Memory B cell (primary cell): ENCODE results near the gene BLOC1S4.
"Not testable (repeated sequence)": the region's sequence is repeated elsewhere in the genome, so short reads cannot be mapped to it uniquely, and the experiment has no call there.

Source experiments
- ATAC-seq: fragments of 150-1000 bp; cut with Tn5 transposase; 2 replicates; pipeline ENCODE4 v1.10.0; 2021; ENCODE audit warnings: low read depth, mild to moderate bottlenecking, moderate library complexity
- DNase-seq, 2 donors: peaks; one replicate each; pipeline ENCODE4 v3.0.0; 2022; ENCODE audit warnings: low spot score in 2 of 2
- H3K27ac Mint-ChIP-seq: one replicate; pipeline ENCODE4 v1.8.0; 2022; ENCODE audit warnings: mild to moderate bottlenecking, moderate library complexity, mixed read lengths
- H3K27me3 Mint-ChIP-seq: one replicate; pipeline ENCODE4 v1.8.0; 2022; ENCODE audit warnings: mixed read lengths
- H3K36me3 Mint-ChIP-seq: one replicate; pipeline ENCODE4 v1.8.0; 2022; ENCODE audit warnings: mild to moderate bottlenecking, mixed read lengths
- H3K4me1 Mint-ChIP-seq: one replicate; pipeline ENCODE4 v1.8.0; 2022; ENCODE audit warnings: mixed read lengths
- H3K4me3 Mint-ChIP-seq: one replicate; pipeline ENCODE4 v1.8.0; 2022; ENCODE audit warnings: mild to moderate bottlenecking, moderate library complexity, mixed read lengths
- H3K9me3 Mint-ChIP-seq: one replicate; pipeline ENCODE4 v1.8.0; 2022; ENCODE audit warnings: mixed read lengths

Gene BLOC1S4, protein sequence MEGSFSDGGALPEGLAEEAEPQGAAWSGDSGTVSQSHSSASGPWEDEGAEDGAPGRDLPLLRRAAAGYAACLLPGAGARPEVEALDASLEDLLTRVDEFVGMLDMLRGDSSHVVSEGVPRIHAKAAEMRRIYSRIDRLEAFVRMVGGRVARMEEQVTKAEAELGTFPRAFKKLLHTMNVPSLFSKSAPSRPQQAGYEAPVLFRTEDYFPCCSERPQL

DNA sequence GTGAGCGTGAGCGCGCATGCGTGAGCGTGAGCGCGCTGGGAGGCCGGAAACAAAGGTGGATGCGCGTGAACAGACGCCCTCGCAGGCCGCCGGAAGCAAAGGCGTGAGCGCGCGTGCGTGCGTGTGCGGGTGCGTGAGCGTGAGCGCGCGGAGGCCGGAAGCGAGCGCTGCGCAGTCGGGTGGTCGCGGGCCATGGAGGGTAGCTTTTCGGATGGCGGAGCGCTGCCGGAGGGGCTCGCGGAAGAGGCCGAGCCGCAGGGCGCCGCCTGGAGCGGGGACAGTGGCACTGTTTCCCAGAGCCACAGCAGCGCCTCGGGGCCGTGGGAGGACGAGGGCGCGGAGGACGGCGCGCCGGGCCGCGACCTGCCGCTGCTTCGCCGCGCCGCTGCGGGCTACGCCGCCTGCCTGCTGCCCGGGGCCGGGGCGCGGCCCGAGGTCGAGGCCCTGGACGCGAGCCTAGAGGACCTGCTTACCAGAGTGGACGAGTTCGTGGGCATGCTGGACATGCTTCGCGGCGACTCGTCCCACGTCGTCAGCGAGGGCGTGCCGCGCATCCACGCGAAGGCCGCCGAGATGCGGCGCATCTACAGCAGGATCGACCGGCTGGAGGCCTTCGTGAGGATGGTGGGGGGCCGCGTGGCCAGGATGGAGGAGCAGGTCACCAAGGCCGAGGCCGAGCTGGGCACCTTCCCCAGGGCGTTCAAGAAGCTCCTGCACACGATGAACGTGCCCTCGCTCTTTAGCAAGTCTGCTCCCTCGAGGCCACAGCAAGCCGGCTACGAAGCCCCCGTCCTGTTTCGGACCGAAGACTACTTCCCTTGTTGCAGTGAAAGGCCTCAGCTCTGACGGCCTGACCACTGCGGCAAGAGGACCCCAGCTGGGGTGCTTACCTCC lies at the start of gene BLOC1S4:
BLOC1S4 (plus strand) TSS at position 157 of the 894 bp plus-strand sequence; CDS start at position 193, 36 bp downstream.
- peaks cover 4% of the 10 kb centered on the region for H3K36me3 Mint-ChIP-seq
- peak within 1 kb of the TSS; percentile 94 for H3K27ac Mint-ChIP-seq

DNA sequence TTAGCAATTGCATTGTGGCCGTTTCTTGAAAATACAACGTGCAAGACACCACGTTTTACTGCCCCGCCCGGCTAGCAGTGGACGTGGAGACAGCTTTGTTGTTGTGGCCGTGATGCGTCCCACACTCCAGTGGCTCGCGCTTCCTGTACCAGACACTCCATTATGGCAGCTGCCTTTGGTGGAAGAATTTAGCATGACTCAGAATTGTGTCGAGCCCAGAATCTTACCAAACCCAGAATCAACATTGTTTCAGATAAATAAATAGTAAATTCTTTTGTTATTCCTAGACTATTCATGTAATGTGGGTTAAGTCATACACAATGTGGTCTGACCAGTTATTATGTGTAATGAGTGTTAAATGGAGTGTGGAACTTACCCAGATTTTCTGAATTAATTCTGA lies 47.6 kb upstream of the BLOC1S4 start:
- no peak for ATAC-seq
- peaks cover 4% of the 10 kb centered on the region for H3K36me3 Mint-ChIP-seq

More for the DNA sequence above, at the start of gene BLOC1S4:
- peak; percentile 85 to 88 for DNase-seq
- peaks cover 15% of the 10 kb centered on the region for H3K4me1 Mint-ChIP-seq
- H3K9me3 Mint-ChIP-seq, result no peaks in the 10 kb centered on the region
- peak within 1 kb of the TSS; percentile 97 for H3K4me3 Mint-ChIP-seq
- peak; percentile 85 for ATAC-seq
- H3K27me3 Mint-ChIP-seq, result no peaks in the 10 kb centered on the region

DNA sequence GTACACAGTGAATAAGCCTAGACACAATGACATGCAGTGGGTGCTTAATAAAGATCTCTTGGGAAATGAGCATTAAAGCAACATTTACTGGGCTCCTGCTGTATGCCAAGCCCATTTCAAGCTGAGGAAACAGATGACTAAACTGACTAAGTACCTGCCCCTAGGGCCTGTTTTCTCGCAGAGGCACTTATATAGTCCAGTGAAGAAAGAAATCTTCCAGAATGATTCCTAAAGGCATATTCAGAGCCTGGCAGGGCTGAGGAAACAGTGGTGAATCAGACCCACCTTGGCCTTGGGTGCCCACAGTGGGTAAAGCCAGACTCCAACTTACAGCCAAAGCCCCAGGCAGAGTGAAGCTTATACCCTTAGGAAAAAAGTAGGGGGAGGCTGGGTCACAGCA lies 44.3 kb upstream of the BLOC1S4 start:
- H3K4me3 Mint-ChIP-seq, result no peak overlapping the region
- no peaks in the 10 kb centered on the region for H3K9me3 Mint-ChIP-seq
- DNase-seq (no peak), ATAC-seq (no peak)
- H3K27me3 Mint-ChIP-seq, result no peaks in the 10 kb centered on the region
- peaks cover 19% of the 10 kb centered on the region for H3K4me1 Mint-ChIP-seq
- H3K27ac Mint-ChIP-seq, result no peak overlapping the region
- H3K36me3 Mint-ChIP-seq, result peaks cover 14% of the 10 kb centered on the region

More for the DNA sequence above, 47.6 kb upstream of the BLOC1S4 start:
- H3K27me3 Mint-ChIP-seq, result peaks cover 2% of the 10 kb centered on the region
- peaks cover 2% of the 10 kb centered on the region for H3K9me3 Mint-ChIP-seq
- H3K4me3 Mint-ChIP-seq, result no peak overlapping the region
- peaks cover 1% of the 10 kb centered on the region for H3K4me1 Mint-ChIP-seq
- DNase-seq, result no peak
- H3K27ac Mint-ChIP-seq, result no peak overlapping the region

GRCh38 chr4:6672131-6672530 lies 43.8 kb upstream of the BLOC1S4 start:
- Mint-ChIP-seq H3K27me3 (no peaks in the 10 kb centered on the region), H3K9me3 (no peaks in the 10 kb centered on the region), H3K36me3 (peaks cover 16% of the 10 kb centered on the region), H3K27ac (no peak overlapping the region), H3K4me1 (peaks cover 22% of the 10 kb centered on the region), H3K4me3 (no peak overlapping the region)
- no peak for DNase-seq
- no peak for ATAC-seq

GRCh38 chr4:6672541-6673190 lies 43.3 kb upstream of the BLOC1S4 start:
- H3K27me3 Mint-ChIP-seq, ATAC-seq, H3K27ac Mint-ChIP-seq, DNase-seq, H3K9me3 Mint-ChIP-seq, H3K4me3 Mint-ChIP-seq: not testable (repeated sequence)
- H3K36me3 Mint-ChIP-seq, result peaks cover 16% of the 10 kb centered on the region
- peaks cover 22% of the 10 kb centered on the region for H3K4me1 Mint-ChIP-seq

DNA sequence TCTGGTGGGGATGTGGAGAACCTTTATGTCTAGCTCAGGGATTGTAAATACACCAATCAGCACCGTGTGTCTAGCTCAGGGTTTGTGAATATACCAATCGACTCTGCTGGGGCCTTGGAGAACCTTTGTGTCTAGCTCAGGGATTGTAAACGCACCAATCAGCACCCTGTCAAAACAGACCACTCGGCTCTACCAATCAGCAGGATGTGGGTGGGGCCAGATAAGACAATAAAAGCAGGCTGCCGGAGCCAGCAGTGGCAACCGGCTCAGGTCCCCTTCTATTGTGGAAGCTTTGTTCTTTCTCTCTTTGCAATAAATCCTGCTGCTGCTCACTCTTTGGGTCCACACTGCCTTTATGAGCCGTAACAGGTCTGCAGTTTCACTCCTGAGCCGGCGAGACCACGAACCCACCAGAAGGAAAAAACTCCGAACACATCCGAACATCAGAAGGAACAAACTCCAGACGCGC lies 42.7 kb upstream of the BLOC1S4 start:
- H3K4me1 Mint-ChIP-seq, result peaks cover 22% of the 10 kb centered on the region
- H3K4me3 Mint-ChIP-seq, result peak overlapping the region; percentile 92
- not testable (repeated sequence) for ATAC-seq, H3K9me3 Mint-ChIP-seq, H3K27me3 Mint-ChIP-seq
- peaks cover 16% of the 10 kb centered on the region for H3K36me3 Mint-ChIP-seq
- peak in 1 of 2 donors; percentile 9 for DNase-seq
- peak overlapping the region; percentile 95 for H3K27ac Mint-ChIP-seq

GRCh38 chr4:6673660-6674499 lies 42.1 kb upstream of the BLOC1S4 start:
- peak; percentile 88 for ATAC-seq
- peak; percentile 80 to 93 for DNase-seq
- peaks cover 25% of the 10 kb centered on the region for H3K4me1 Mint-ChIP-seq
- H3K4me3 Mint-ChIP-seq, result peak overlapping the region; percentile 92
- peaks cover 16% of the 10 kb centered on the region for H3K36me3 Mint-ChIP-seq
- H3K9me3 Mint-ChIP-seq, result no peaks in the 10 kb centered on the region
- no peaks in the 10 kb centered on the region for H3K27me3 Mint-ChIP-seq
- H3K27ac Mint-ChIP-seq, result peak overlapping the region; percentile 95

DNA sequence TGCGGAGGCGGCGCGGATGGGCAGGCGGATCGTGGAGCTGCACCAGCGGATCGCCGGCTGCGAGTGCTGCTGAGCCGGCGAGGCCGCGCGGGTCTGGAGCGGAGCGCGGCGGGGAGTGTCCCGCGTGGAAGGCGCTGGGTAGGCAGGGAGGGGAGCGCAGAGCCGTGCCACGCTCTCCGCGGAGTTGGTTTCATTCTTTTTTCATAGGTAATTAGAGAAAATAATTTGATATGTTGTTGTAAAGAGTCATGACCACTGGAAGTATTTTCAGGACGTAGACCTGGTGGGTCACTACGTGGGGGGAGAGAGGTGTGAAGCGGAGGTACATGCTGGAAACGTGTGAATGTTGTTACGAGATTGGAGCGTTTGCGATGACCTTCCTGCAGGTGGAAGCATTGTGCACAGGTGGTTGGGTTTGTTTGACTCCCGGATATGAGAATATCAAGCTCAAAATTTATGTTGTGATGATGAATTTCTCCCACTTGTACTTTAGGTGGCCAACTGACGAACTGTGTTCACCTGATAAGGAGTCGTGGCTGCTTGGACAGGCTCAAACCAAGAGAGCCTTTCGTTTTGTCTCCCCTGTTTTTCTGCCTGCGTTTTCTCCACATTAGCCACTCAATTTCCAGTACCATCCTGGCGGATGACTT lies 41.3 kb upstream of the BLOC1S4 start:
- ATAC-seq (peak; percentile 26), DNase-seq (peak; percentile 34 to 35)
- Mint-ChIP-seq H3K36me3 (peaks cover 17% of the 10 kb centered on the region), H3K4me3 (peak overlapping the region; percentile 92), H3K27ac (peak overlapping the region; percentile 95), H3K4me1 (peaks cover 25% of the 10 kb centered on the region), H3K27me3 (no peaks in the 10 kb centered on the region), H3K9me3 (no peaks in the 10 kb centered on the region)

DNA sequence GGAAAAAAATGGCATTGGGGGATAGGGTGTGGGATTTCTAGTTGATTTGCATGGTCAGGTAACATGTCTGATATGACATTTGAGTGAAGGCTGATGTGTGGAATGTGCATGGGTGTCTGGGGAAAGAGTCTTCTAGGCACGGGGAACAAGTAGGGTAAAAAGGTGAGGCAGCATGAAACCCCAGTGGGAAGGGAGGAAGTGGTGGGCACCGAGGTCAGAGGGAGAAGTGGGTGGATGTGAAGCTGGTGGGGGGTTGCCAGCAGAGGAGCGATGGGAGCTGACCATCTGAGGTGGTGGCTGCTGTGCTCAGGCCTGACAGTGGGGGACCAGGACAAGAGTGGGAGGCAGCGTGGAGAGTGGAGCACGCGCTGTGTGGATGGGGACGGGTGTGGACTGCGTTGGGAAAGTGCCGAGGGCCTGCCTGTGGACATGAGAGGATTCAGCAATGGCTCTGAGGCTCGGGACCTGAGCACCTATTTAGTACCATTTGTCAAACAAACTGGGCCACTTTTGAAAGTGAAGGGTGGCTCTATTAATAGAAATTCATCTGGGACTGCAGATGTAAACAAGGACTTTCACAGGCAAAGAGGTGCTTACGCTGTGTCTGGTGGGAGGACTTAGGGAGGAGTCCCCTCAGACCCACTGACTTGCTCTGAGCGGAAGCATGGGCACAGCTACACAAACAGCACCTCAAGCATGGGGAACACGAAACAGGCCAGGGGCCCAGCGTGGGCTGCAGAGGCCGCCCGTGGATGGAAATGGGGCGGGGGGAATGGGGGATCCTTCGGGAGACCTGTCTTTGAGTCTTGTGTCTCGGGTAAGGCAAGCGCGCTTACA lies 39.0 kb upstream of the BLOC1S4 start:
- DNase-seq (no peak), ATAC-seq (no peak)
- Mint-ChIP-seq H3K27ac (peak overlapping the region; percentile 9), H3K9me3 (peaks cover 2% of the 10 kb centered on the region), H3K27me3 (no peaks in the 10 kb centered on the region), H3K4me1 (peaks cover 25% of the 10 kb centered on the region), H3K4me3 (peak overlapping the region; percentile 18), H3K36me3 (peaks cover 21% of the 10 kb centered on the region)

GRCh38 chr4:6680372-6681034 lies 35.5 kb upstream of the BLOC1S4 start:
- Mint-ChIP-seq H3K4me3 (no peak overlapping the region), H3K4me1 (peaks cover 10% of the 10 kb centered on the region), H3K36me3 (peaks cover 18% of the 10 kb centered on the region), H3K9me3 (peaks cover 2% of the 10 kb centered on the region), H3K27me3 (no peaks in the 10 kb centered on the region), H3K27ac (no peak overlapping the region)
- ATAC-seq (no peak), DNase-seq (no peak)

GRCh38 chr4:6681191-6681590 lies 34.8 kb upstream of the BLOC1S4 start:
- H3K4me1 Mint-ChIP-seq, result peaks cover 9% of the 10 kb centered on the region
- no peak for ATAC-seq

More at GRCh38 chr4:6681191-6681590, 34.8 kb upstream of the BLOC1S4 start:
- DNase-seq, result no peak
- H3K27ac Mint-ChIP-seq, result no peak overlapping the region
- peaks cover 2% of the 10 kb centered on the region for H3K9me3 Mint-ChIP-seq
- no peaks in the 10 kb centered on the region for H3K27me3 Mint-ChIP-seq
- no peak overlapping the region for H3K4me3 Mint-ChIP-seq
- peaks cover 14% of the 10 kb centered on the region for H3K36me3 Mint-ChIP-seq
